Thoracic aorta (tissue), 2 donors: Measurements from ENCODE around the gene CCDC187. TPM values are rescaled to one million over a fixed set of nuclear protein-coding genes. Genes with fewer than 3 reads are reported as not detected.

ENCODE experiments used
- ATAC-seq: fragments of 150-250 bp; one replicate; pipeline ENCODE4 v1.8.0; 2017; ENCODE audit warnings: low read depth; ENCODE audit not compliant: insufficient number of reproducible peaks, low FRiP score
- DNase-seq: peaks from one replicate; pipeline ENCODE4 v3.0.0-alpha.2; 2020; ENCODE audit warnings: low spot score
- H3K27ac ChIP-seq, 2 donors: fragments of 200-600 bp; sonication (generic); 1 replicate in 1 of 2; 2 replicates in 1 of 2; pipeline ENCODE4 v1.5.1; 2016; ENCODE audit warnings: mild to moderate bottlenecking in 2 of 2, moderate library complexity in 2 of 2
- H3K27me3 ChIP-seq: fragments of 200-600 bp; sonication (generic); replicated peaks from 2 replicates; pipeline ENCODE4 v1.6.0; 2016; ENCODE audit warnings: mild to moderate bottlenecking; ENCODE audit not compliant: insufficient read depth
- H3K36me3 ChIP-seq: fragments of 200-600 bp; sonication (generic); one replicate; pipeline ENCODE4 v1.5.1; 2016
- H3K4me1 ChIP-seq, 2 donors: fragments of 200-600 bp; sonication (generic); 1 replicate in 1 of 2; 2 replicates in 1 of 2; pipeline versions ENCODE4 v1.5.1 to v1.6.0; 2016; ENCODE audit warnings: low read depth in 2 of 2, mild to moderate bottlenecking in 1 of 2; ENCODE audit not compliant: control insufficient read depth in 1 of 2
- H3K4me3 ChIP-seq: fragments of 200-600 bp; sonication (generic); 2 replicates; pipeline ENCODE4 v1.5.1; 2016; ENCODE audit warnings: mild to moderate bottlenecking
- H3K9me3 ChIP-seq: fragments of 200-600 bp; sonication (generic); 2 replicates; pipeline ENCODE4 v1.5.1; 2016
- total RNA-seq, 2 donors: library from RNA; depleted of rRNA; stranded (reverse); fragments of >200 nt; gene quantifications; one replicate each; pipeline versions ENCODE4 v1.1.0 to v1.2.3, GENCODE V29; 2016
- TF ChIP-seq, protein P1 (sequence below): fragments of 200-600 bp; sonication (generic); IDR thresholded peaks from one replicate; pipeline ENCODE4 v1.5.1; 2019; ENCODE audit warnings: antibody characterized with exemption

The CCDC187 gene
- total RNA-seq, 2 donors from 2014 or later = not detected

DNA sequence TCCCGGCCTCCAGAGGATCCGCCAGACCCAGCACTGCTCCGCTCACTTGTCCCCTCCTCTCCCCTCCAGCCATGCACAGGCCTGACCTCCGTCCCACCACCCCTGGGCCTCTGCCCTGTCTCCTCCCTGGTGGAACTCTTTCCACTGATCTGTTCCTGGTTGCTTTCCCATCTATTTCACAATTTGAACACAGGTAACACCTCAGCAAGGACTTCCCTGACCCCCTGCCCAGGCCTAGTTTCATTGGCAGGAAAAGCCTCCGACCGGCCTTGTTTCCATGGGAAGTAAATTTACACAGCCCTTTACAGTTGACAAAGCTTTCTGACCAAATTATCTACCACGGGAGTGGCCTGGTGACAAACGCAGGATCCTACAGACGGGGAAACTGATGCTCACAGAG, 73.1 kb downstream of the CCDC187 start:
- no peak for ATAC-seq
- H3K9me3 ChIP-seq = no peaks in the 10 kb centered on the region
- H3K27ac ChIP-seq = no peak overlapping the region
- DNase-seq = no peak
- H3K36me3 ChIP-seq = no peaks in the 10 kb centered on the region
- no peak overlapping the region for H3K4me3 ChIP-seq
- H3K4me1 ChIP-seq = peaks cover 0 to 5% of the 10 kb centered on the region in 2 donors
- TF ChIP-seq, protein P1, sequence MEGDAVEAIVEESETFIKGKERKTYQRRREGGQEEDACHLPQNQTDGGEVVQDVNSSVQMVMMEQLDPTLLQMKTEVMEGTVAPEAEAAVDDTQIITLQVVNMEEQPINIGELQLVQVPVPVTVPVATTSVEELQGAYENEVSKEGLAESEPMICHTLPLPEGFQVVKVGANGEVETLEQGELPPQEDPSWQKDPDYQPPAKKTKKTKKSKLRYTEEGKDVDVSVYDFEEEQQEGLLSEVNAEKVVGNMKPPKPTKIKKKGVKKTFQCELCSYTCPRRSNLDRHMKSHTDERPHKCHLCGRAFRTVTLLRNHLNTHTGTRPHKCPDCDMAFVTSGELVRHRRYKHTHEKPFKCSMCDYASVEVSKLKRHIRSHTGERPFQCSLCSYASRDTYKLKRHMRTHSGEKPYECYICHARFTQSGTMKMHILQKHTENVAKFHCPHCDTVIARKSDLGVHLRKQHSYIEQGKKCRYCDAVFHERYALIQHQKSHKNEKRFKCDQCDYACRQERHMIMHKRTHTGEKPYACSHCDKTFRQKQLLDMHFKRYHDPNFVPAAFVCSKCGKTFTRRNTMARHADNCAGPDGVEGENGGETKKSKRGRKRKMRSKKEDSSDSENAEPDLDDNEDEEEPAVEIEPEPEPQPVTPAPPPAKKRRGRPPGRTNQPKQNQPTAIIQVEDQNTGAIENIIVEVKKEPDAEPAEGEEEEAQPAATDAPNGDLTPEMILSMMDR = no peak
- H3K27me3 ChIP-seq = no peaks in the 10 kb centered on the region

DNA sequence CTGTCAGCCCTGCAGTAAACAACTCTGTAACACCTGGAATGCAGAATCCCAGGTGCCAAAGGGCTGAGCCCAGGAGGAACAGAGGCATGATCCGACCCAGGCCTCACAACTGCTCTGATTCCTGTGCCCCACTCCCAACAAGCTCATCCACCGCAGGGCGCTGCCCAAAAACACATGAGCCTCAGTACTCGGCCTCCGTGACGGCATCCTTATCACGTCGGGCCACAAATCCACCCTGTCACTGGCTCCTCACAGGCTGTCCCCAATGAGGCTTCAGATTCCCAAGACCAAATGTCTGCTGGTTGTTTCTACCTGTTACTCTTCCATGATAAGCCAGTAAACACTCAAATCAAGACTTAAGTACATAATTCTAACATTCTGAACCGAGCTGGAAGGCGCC, 73.5 kb downstream of the CCDC187 start:
- DNase-seq (no peak), ATAC-seq (no peak)
- no peaks in the 10 kb centered on the region for H3K27me3 ChIP-seq
- H3K36me3 ChIP-seq = no peaks in the 10 kb centered on the region
- H3K27ac ChIP-seq = no peak overlapping the region
- no peak overlapping the region for H3K4me3 ChIP-seq
- H3K9me3 ChIP-seq = no peaks in the 10 kb centered on the region
- TF ChIP-seq, protein P1 = no peak
- peaks cover 0 to 5% of the 10 kb centered on the region in 2 donors for H3K4me1 ChIP-seq

DNA sequence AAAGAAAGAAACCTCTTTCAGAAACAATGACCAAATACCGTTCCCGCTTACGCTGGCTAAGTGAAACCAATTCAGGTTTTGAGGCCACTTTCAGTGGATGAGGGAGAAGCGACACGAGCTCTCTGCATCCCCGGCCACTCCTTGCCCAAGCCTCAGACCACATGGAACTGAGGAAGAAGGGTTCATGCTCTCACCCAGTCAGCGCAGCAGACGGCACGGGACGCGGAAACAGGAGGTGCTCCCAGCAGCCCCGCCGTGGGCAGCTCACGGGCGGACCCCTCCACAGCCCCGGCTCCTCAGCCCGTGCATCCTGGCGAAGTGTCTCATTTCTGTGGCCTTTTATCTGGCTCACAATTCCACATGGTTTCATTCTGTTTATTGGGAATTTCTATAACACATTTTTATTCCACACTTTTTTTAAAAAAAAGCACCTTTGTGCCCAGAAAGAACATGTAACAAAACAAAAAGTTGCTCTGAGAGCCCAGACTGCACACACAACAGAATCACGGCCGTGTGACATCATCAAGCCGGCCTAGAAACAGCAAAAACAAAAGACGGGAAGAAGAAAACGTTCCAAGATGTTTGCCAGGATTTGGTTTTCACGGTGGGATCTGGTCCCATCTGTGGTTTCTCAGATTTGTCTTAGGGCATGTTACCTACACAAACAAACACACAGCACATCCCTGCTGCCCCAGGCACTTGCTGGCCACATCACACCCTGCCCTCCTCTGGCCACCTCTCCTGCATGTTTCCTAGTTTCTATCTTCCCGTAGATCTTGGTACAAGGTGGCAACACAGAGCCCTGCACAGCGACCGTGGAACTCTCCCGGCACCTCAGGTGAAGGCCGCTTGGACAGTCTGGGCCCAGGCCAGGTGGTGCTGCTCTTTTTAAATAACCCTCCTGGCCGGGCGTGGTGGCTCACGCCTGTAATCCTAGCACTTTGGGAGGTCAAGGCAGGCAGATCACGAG, 74.5 kb downstream of the CCDC187 start:
- no peaks in the 10 kb centered on the region for H3K36me3 ChIP-seq
- H3K4me3 ChIP-seq = peak overlapping the region; percentile 28
- H3K27me3 ChIP-seq = no peaks in the 10 kb centered on the region
- DNase-seq = no peak
- TF ChIP-seq, protein P1 = no peak
- peaks cover 0 to 5% of the 10 kb centered on the region in 2 donors for H3K4me1 ChIP-seq
- ATAC-seq = no peak
- no peaks in the 10 kb centered on the region for H3K9me3 ChIP-seq
- H3K27ac ChIP-seq = no peak overlapping the region

DNA sequence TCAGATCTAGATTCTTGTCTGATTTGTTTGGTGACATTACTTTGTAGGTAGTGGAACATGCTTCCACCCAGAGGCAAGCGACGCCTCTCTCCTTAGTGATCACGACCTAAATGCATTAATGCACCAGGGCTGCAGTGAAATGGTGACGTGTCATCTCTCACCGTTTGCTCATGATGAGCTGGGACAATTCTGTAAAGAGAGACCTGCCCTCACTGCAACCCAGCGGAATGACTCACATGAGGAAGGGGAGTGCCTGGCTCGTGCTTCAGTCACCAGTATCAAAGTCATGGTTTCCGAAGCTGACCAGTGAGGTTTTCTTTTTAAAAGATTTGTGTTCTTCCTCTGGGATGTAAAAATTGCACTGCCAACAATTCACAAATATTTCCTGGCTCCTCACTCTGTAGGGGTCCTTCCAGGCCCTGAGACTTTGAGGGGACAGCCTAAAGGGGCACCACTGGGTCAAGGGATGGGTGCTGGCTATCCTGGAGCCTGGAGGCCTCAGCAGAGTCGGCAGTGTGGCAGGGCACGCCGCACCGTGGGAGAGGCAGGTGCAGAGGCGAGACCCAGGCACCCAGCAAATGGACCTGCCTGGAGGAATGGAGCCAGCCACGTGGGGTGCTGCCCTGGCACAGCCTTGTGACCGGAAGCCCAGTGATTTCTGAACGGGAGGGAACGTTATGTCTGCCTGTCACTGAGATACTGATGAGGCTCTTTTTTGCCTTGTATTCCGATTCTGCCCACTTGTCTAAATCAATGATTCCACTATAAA, 75.6 kb downstream of the CCDC187 start:
- H3K9me3 ChIP-seq = no peaks in the 10 kb centered on the region

More for the DNA sequence above, 75.6 kb downstream of the CCDC187 start:
- TF ChIP-seq, protein P1 = no peak
- no peak for DNase-seq
- Histone ChIP-seq H3K27ac (no peak overlapping the region), H3K4me1 (peaks cover 0 to 5% of the 10 kb centered on the region in 2 donors), H3K27me3 (no peaks in the 10 kb centered on the region), H3K36me3 (peaks cover 9% of the 10 kb centered on the region), H3K4me3 (peak overlapping the region; percentile 28)
- ATAC-seq = no peak
